HG02610 (cell line): ENCODE data around the gene MACROD1.

ENCODE experiments used
- ATAC-seq: cut with Tn5 transposase; IDR thresholded peaks from one replicate; pipeline ENCODE4 v1.9.1; 2021; ENCODE audit warnings: mild to moderate bottlenecking, moderate library complexity; ENCODE audit not compliant: unreplicated experiment

MACROD1 gene

GRCh38 chr11:64003807-64004589, 161.9 kb downstream of the MACROD1 start:
- no peak for ATAC-seq

DNA sequence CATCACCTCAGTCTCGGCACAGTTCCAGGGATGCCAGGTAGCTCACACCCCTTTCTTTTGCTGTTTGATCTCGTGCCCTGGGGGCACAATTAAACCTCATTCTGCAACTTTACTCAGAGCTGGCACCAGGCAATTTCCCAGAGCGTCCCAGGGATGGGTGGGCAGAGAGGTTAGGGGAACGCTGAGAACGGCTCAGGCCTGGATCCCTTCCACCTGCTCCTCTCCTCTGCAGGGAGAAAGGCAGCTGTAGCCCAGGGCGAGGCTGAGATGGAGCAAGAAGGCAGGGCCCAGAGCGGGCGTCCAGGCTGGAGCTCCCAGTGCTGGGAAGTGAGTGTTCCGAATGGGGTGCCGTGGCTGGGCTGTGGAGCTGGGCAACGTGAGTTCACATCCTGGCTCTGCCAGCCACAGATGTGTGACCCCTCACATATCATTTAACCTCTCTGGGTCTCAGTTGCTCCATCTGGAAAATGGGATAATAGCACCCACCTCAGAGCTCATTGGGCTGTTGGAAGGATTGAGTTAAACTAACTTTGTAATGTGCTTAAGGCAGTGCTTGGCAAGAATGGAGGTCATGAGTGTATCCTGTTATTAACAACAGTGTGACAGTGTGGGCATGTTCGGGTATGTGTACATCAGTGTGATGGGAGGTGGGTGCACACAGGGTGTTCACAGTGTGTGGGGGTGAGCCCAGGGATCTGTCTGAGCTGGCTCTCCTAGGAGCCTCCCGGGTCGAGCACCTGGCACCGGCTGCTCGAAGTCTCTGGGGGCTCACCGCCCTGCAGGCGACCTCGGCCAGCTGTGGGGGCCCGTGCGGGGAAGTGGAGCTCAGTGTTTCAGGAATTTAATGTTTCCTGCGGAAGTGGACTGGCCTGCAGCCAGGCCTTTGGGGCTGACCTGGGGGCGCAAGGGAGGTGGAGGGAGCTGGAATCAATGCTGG, 164.2 kb downstream of the MACROD1 start:
- ATAC-seq, result no peak

DNA sequence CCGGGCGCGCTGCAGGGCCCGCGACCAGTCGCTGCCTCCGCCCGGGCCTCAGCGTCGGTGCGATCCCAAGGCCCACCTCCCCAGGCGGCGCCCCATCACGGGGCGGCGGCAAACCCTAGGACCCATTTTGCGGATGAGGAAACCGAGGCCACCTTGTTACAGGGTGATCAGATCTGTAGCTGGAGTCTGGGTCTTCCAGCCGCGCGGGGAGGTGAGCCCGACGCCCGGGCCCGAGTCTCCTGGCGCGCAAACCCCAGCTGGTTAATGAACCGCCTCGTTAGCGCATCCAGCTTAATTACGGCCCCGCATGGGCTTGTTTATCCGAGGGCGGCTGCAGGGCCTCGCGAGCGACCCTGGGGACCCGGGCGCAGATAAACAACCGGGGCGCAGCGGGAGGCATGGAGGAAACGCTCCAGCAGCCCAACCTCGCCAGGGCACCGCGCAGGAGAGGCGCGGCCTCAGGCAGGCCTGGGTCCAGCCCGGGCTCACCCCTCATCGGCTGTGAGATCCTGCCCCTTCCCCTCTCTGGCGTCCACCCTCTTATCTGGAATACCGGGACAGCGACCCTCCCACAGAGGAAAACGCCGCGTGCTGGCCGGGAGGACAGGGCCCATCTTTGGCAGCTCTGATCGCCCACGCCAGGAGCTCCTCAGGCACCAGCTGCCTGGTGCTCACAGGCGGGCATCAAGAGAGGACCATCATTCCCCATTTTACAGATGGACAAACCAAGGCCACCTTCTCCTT, 165.0 kb downstream of the MACROD1 start:
- ATAC-seq, result no peak

DNA sequence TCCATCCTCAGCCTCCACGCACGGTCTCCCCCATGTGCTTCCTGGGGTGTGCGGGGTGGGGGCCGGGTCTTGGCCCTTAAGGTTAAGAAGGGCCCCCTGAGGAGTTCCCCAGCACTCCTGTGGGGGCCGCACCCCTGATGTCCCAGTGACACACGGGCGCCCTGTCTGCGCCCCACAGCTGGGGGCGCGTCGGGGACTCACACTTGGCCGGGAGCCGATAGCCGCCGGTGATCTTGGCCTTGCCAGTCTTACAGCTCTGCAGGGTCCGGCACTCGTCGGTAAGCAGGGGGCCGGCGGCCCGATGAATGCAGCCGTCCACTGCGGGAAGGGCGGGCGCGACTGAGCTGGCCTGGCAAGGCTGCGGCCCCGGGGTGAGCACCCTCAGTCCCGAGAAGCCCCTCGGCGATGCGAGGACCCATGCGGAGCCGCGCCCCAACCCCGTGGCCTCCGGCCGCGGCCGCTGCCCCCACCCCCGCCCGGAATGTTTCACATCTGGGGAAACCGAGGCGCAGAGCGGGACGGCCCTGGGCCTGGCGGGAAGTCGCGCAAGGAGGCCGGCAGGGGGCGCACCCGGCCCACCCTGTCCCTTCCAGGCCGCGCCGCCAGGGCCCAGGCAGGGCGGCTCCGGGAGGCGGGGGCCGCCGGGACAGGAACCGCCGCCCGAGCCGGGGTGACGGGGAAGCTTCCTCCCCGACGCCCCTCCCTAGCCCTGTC, 165.7 kb downstream of the MACROD1 start:
- no peak for ATAC-seq

DNA sequence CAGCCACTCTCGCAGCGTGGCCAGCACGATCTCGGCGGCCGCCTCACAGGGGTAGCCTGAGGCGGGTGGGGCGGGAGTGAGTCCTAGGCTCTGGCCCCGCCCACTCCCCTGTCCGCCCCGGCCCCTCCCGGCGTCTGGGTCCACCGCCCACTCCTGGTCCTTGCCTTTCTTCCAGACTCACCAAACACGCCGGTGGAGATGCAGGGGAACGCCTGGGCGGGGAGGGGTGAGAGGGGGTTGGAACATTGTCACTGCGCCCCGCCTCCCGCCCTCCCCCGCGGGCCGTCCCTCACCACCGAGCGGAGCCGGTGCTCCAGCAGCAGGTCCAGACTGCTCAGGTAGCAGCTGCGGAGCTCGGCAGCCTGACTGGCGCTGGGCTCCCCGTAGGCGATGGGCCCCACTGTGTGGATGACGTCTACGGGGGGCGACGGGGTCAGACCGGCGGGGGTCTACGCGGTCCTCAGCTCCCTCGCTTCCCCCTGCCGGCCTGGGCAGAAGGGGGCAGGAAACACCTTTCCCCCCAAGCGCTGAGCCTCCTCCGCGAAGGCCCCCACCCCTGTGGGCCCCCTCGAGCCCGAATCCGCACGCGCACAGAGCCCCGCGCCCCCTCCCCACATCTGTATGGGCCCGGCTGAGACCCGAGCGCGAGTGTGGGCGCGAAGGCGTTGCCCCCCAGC, 166.4 kb downstream of the MACROD1 start:
- no peak for ATAC-seq

DNA sequence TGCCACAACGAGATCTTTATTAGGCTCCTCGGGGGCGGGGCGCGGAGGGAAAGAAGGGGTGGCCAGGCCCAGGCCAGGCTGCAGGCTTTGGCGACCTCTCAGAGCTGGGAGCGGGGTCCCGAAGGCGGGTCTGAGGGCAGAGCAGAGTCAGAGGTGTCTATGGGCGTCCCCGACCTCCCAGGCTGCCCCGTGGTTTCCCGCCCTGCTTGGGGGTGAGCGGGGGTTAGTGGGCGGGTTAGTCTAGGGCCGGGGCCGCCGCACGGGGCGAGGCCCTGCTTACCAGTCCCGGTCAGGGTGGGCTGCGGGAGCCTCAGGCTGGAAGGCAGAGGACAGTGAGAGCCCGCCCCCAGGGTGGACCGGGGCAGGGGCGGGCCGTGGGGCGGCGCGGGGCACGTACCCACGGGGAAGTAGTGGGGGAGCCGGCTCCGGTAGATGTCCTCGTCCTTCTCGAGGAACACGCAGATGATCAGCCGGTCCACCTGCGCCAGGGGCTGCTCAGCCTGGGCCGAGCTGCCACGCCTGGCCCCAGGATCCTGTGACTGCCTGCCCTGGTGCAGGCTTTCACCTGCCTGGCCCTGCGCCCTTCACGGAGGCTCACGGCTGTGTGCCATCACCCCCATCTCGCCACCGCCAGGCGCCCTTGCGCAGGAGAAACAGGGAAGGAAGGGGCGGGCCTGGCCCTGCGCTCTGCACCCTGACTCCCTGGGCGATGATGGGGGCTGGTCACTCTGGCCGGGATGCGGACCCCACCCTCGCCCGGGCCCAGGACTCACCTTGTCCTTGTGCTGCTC, 167.2 kb downstream of the MACROD1 start:
- no peak for ATAC-seq

DNA sequence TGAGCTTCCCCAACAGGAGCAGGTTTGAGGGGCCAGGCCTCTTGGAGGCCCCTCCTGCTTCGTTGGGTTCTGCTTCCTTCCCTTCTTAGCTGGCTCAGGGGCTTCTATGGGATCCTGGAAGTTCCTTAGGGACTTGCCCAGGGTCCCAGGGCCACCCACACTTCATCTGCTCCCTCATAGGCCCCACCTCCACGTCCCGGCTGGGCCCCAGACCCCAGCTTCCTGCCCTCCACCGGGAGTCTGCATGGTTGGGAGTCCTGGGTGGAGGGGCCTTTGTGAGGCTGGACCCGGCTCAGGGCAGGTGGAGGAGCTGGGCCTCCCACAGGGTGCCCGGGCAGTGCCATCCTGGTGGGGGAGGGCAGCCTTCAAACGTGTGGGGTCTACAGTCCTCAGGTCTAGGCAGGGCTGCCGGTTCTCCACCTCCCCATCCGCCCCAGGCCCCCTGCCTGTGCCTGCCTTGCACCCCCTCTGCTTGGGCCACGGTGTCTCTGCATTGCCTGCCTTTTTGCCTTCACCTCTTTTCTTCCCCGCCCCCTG, 168.0 kb downstream of the MACROD1 start:
- no peak for ATAC-seq

- ATAC-seq, result no peak
Measured at GRCh38 chr11:63997104-63997700, 168.7 kb downstream of the MACROD1 start.

- no peak for ATAC-seq
Measured at GRCh38 chr11:63996512-63996911, 169.4 kb downstream of the MACROD1 start.

- ATAC-seq, result no peak
Measured at GRCh38 chr11:63993993-63994392, 171.9 kb downstream of the MACROD1 start.

DNA sequence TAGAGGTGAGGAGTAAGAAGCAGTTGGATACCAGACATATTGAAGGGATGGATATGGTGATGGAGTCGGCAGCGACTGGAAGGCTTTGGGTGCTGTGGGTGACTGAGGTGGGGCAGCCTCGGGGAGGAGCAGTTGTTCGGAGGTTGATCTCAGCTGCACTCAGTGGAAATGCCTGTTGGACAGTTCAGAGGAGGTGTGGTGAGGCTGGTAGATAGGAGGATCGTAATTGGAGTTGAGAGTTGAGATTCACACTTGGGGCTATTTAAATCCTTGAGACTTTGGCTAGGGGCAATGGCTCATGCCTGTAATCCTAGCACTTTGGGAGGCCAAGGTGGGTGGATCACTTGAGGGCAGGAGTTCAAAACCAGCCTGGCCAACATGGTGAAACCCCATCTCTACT, 172.8 kb downstream of the MACROD1 start:
- no peak for ATAC-seq

DNA sequence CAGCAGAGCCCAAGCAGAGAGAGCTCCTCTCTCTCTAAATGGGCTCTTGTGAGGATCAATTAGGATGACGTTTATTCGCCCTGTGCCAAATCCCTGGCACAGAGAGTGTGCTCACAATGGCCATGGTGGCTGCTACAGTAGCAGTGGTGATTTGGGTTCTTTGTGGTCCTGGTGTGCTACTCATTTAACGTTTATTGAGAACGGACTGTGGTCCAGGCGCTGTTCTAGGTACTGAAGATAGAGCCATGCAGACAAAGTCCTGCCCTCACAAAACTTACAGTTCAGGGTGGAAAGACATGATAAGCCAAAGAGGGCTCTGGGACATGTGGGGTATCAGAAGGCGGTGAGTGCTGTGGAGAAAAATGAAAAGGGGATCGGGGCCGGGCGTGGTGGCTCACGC, 174.4 kb downstream of the MACROD1 start:
- ATAC-seq, result no peak

GRCh38 chr11:63986932-63987513, 178.9 kb downstream of the MACROD1 start:
- no peak for ATAC-seq

GRCh38 chr11:63986156-63986931, 179.6 kb downstream of the MACROD1 start, which contains the start of gene OTUB1:
OTUB1 (plus strand) TSS chr11:63986438; CDS start chr11:63986457, 19 bp downstream.
- ATAC-seq, result peak; percentile 87

DNA sequence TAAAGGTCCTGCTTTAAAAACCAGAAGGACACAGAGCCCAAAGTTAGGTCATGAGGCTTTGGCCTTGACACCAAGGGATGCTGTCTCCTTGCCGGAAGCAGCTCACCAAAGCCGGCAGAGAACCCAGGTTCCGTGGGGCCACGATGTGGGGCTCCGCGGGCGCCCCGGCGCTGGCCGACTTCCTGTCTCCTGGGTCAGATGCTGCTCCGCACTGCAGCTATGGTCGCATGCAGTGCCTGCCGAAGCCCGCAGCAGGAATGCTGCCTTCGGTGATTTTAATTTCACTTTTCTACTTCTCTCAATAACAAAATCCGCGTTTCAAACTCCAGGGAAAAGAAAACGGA, 180.1 kb downstream of the MACROD1 start:
- ATAC-seq, result peak; percentile 35

GRCh38 chr11:63979426-63979825, 186.5 kb downstream of the MACROD1 start:
- no peak for ATAC-seq

DNA sequence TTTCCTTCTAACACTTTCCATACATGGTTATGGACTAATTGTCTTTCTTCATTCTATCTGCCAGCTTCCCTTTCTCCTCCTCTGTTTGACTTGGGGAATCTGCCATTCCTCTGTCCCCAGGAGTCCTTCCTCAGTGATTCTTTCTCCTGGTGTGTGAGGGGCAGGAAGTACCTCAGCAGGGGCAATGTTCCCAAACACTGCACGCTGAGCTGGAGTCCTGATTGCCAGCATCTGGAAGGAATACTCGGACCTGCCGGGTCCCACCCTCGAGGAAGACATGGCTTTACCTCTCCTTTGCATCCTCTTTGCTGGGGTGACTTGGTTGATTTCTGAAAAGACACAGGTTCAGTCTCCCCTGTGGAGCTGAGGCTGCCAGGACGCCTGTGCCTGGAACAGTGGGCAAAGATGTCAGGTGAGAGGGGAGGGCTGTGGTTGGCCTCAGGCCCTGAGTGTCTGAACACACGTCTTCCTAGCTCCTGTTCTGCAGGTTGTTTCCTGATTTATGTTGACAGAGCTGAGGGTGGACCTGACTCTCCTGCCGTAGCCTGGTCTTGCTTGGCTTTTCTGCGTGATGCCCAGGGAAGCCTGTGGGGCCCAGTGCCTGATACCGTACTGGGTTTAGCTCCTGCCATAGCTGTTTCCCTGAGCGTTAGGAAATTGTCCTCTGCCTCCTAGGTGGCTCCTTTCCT, 187.2 kb downstream of the MACROD1 start:
- no peak for ATAC-seq
